Endodermal cell (in vitro differentiated cells): ENCODE data around the gene GBA3. TPM values are rescaled to one million over a fixed set of nuclear protein-coding genes. Genes with fewer than 3 reads are reported as not detected.

ENCODE experiments used
- DNase-seq: peaks from one replicate; pipeline ENCODE4 v3.0.0-alpha.2; 2017
- H3K27ac ChIP-seq: 2 replicates; pipeline ENCODE4 v1.5.1; 2013; ENCODE audit warnings: mild to moderate bottlenecking, low read depth, low read length, moderate library complexity
- H3K27me3 ChIP-seq: 2 replicates; pipeline ENCODE4 v1.6.1; 2013; ENCODE audit warnings: mild to moderate bottlenecking, low read length, moderate library complexity; ENCODE audit not compliant: insufficient read depth, control insufficient read depth, poor library complexity, severe bottlenecking
- H3K36me3 ChIP-seq: 2 replicates; pipeline ENCODE4 v1.7.0; 2013; ENCODE audit warnings: mild to moderate bottlenecking, low read length, moderate library complexity; ENCODE audit not compliant: control insufficient read depth, insufficient read depth
- H3K4me1 ChIP-seq: one replicate; pipeline ENCODE4 v1.7.0; 2013; ENCODE audit warnings: low read length; ENCODE audit not compliant: control insufficient read depth, insufficient read depth
- H3K4me3 ChIP-seq: 2 replicates; pipeline ENCODE4 v1.5.1; 2013; ENCODE audit warnings: mild to moderate bottlenecking, low read length, moderate library complexity
- H3K9ac ChIP-seq: 2 replicates; pipeline ENCODE4 v1.6.1; 2013; ENCODE audit warnings: mild to moderate bottlenecking, low read length, moderate library complexity; ENCODE audit not compliant: poor library complexity, severe bottlenecking; ENCODE audit errors: extremely low read depth
- H3K9me3 ChIP-seq: 2 replicates; pipeline ENCODE4 v1.6.1; 2013; ENCODE audit warnings: mild to moderate bottlenecking, low read length, moderate library complexity; ENCODE audit not compliant: control insufficient read depth
- H3K27ac Mint-ChIP-seq: 2 replicates; pipeline ENCODE4 v1.8.0; 2020; ENCODE audit warnings: mixed read lengths
- H3K27me3 Mint-ChIP-seq: 2 replicates; pipeline ENCODE4 v1.8.0; 2021; ENCODE audit warnings: mild to moderate bottlenecking, mixed read lengths; ENCODE audit not compliant: insufficient read depth
- H3K36me3 Mint-ChIP-seq: 2 replicates; pipeline ENCODE4 v1.8.0; 2020; ENCODE audit warnings: low read depth, mixed read lengths
- H3K4me1 Mint-ChIP-seq: 2 replicates; pipeline ENCODE4 v1.8.0; 2020; ENCODE audit warnings: mixed read lengths
- H3K4me3 Mint-ChIP-seq: 2 replicates; pipeline ENCODE4 v1.8.0; 2020; ENCODE audit warnings: mild to moderate bottlenecking, moderate library complexity, mixed read lengths
- H3K9me3 Mint-ChIP-seq: 2 replicates; pipeline ENCODE4 v1.8.0; 2020; ENCODE audit warnings: mild to moderate bottlenecking, mixed read lengths
- CTCF ChIP-seq: fragments of 200-600 bp; sonication (generic); conservative IDR thresholded peaks from 2 replicates; pipeline ENCODE4 v1.5.0; 2021; ENCODE audit warnings: antibody characterized with exemption, mild to moderate bottlenecking
- WGBS, 2 experiments: methylation state at CpG; one replicate each; pipeline versions ENCODE4 v1.1.5 to v1.1.7; 2013; ENCODE audit warnings: missing lambda C conversion rate in 2 of 2, mixed read lengths in 1 of 2; ENCODE audit not compliant: insufficient coverage in 1 of 2, insufficient read length in 1 of 2; 5-methylcytosine and 5-hydroxymethylcytosine counted together
- total RNA-seq, 2 donors: library from RNA; stranded (reverse); fragmentation: NEBNext Ultra II Directional in 1 of 2; extraction: Animal tissue kit (Norgen Biotek cat#: 25700) in 1 of 2; gene quantifications; 2 replicates in 1 of 2; 3 replicates in 1 of 2; pipeline ENCODE4 v1.2.1, GENCODE V29; 2021

Gene GBA3
- total RNA-seq, 2 donors from 2014 or later = not detected

GRCh38 chr4:22689428-22689827, 3.3 kb upstream of the GBA3 start:
- no peaks in the 10 kb centered on the region for H3K27me3 ChIP-seq
- Mint-ChIP-seq H3K27me3 (peaks cover 5% of the 10 kb centered on the region), H3K36me3 (no peaks in the 10 kb centered on the region), H3K4me3 (no peak overlapping the region), H3K4me1 (peaks cover 12% of the 10 kb centered on the region), H3K9me3 (no peaks in the 10 kb centered on the region), H3K27ac (no peak overlapping the region)
- DNase-seq = no peak
- H3K36me3 ChIP-seq = no peaks in the 10 kb centered on the region
- WGBS, 2 experiments = 80 to 88% methylated on average over 1 to 3 of the region's 3 CpGs
- no peaks in the 10 kb centered on the region for H3K4me1 ChIP-seq
- no peak for TF ChIP-seq CTCF
- H3K4me3 ChIP-seq = no peak overlapping the region
- H3K9ac ChIP-seq = no peak overlapping the region
- no peaks in the 10 kb centered on the region for H3K9me3 ChIP-seq
- H3K27ac ChIP-seq = no peak overlapping the region

DNA sequence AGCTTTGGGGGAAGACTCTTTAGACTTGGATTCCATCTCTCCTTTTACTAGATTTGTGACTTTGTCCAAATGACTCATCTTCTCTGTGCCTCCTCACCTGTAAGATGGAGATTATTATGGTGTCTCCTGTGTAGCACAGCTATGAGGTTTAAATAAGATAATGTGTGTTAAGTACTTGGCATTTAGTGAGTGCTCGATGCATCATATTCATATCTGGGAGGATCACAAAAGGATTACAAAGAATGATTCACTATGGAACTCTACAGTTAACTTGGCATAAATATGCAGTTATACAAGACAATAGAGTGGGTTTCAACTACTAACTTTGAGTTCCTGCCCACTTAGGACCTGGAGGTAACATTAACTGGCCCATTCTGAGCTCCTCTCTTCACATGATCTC, 2.3 kb downstream of the GBA3 start:
- H3K27ac ChIP-seq = no peak overlapping the region
- Mint-ChIP-seq H3K4me1 (peaks cover 13% of the 10 kb centered on the region), H3K9me3 (no peaks in the 10 kb centered on the region), H3K27ac (no peak overlapping the region), H3K4me3 (no peak overlapping the region), H3K36me3 (no peaks in the 10 kb centered on the region), H3K27me3 (no peaks in the 10 kb centered on the region)
- no peak for TF ChIP-seq CTCF
- H3K9ac ChIP-seq = no peak overlapping the region
- H3K4me3 ChIP-seq = no peak overlapping the region
- peaks cover under 1% of the 10 kb centered on the region for H3K9me3 ChIP-seq
- H3K36me3 ChIP-seq = no peaks in the 10 kb centered on the region
- 94% methylated on average over 1 of the region's 1 CpG; no CpG with 5 or more reads in 1 of the 2 experiments for WGBS, 2 experiments
- H3K4me1 ChIP-seq = no peaks in the 10 kb centered on the region
- no peaks in the 10 kb centered on the region for H3K27me3 ChIP-seq
- no peak for DNase-seq

DNA sequence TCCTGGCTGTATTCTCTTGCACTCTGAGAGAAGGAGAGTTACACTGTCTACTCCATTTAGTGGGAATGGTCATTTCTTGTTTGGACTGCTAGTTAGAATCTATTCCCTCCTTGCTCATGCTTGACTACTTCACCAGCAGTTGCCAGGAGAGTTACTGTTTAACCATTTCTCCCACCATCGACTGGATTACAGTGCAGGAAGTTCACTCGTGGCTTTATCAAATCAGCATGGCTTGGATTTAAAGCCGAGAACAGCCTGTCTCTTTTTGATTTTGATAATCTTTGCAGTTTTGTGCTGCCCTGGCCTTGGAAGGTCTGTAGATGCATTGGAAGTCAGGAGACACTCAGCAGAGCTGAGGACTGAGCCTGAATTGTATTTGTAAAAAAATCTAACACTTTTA, 3.2 kb downstream of the GBA3 start:
- Mint-ChIP-seq H3K4me3 (no peak overlapping the region), H3K36me3 (no peaks in the 10 kb centered on the region), H3K27ac (no peak overlapping the region), H3K27me3 (no peaks in the 10 kb centered on the region), H3K4me1 (peaks cover 13% of the 10 kb centered on the region), H3K9me3 (peaks cover 8% of the 10 kb centered on the region)
- Histone ChIP-seq H3K27me3 (no peaks in the 10 kb centered on the region), H3K9ac (no peak overlapping the region), H3K9me3 (peaks cover 9% of the 10 kb centered on the region), H3K4me3 (no peak overlapping the region), H3K27ac (no peak overlapping the region), H3K36me3 (no peaks in the 10 kb centered on the region), H3K4me1 (no peaks in the 10 kb centered on the region)
- 76 to 83% methylated on average over 2 to 3 of the region's 3 CpGs for WGBS, 2 experiments
- TF ChIP-seq CTCF = no peak
- DNase-seq = no peak
